DND-41 (cell line): ENCODE measurements around the gene MB.

Experiments
- ATAC-seq: fragments of 200-7000 bp; cut with Tn5 transposase; 3 replicates; pipeline ENCODE4 v1.9.1; 2021; ENCODE audit warnings: low read depth; ENCODE audit not compliant: insufficient read depth
- DNase-seq: peaks from one replicate; pipeline ENCODE4 v3.0.0-alpha.2; 2020
- H2AFZ ChIP-seq: 2 replicates; pipeline ENCODE4 v1.6.0; 2012; ENCODE audit warnings: low read depth, low read length
- H3K27ac ChIP-seq: 2 replicates; pipeline ENCODE4 v1.5.1; 2012; ENCODE audit warnings: low read length, inconsistent platforms
- H3K27me3 ChIP-seq: fragments of 200-600 bp; sonication (generic); 2 replicates; pipeline ENCODE4 v1.6.0; 2012; ENCODE audit warnings: low read length, mild to moderate bottlenecking, inconsistent platforms; ENCODE audit not compliant: insufficient read depth, poor library complexity
- H3K36me3 ChIP-seq: 2 replicates; pipeline ENCODE4 v1.5.1; 2012; ENCODE audit warnings: low read length, inconsistent platforms; ENCODE audit not compliant: insufficient read depth
- H3K4me1 ChIP-seq: 2 replicates; pipeline ENCODE4 v1.5.1; 2012; ENCODE audit warnings: mild to moderate bottlenecking, low read length; ENCODE audit not compliant: insufficient read depth
- H3K4me2 ChIP-seq: 2 replicates; pipeline ENCODE4 v1.6.0; 2012; ENCODE audit warnings: mild to moderate bottlenecking, moderate library complexity, low read length, inconsistent platforms; ENCODE audit not compliant: insufficient read depth
- H3K4me3 ChIP-seq, 2 experiments: fragments of 200-600 bp in 1 of 2; shearing (Covaris generic) in 1 of 2; 2 replicates each; pipeline ENCODE4 v1.5.1; 2012 to 2016; ENCODE audit warnings: inconsistent platforms in 2 of 2, low read length in 2 of 2, mild to moderate bottlenecking in 2 of 2, low read depth in 1 of 2, moderate library complexity in 1 of 2
- H3K79me2 ChIP-seq: 2 replicates; pipeline ENCODE4 v1.6.0; 2012; ENCODE audit warnings: low read length, inconsistent platforms; ENCODE audit not compliant: insufficient read depth
- H3K9ac ChIP-seq: 2 replicates; pipeline ENCODE4 v1.6.0; 2012; ENCODE audit warnings: low read depth, mild to moderate bottlenecking, inconsistent platforms, low read length, moderate library complexity
- H3K9me3 ChIP-seq: 2 replicates; pipeline ENCODE4 v1.5.1; 2012; ENCODE audit warnings: low read length, moderate library complexity, mild to moderate bottlenecking, inconsistent platforms; ENCODE audit not compliant: insufficient read depth, severe bottlenecking
- H4K20me1 ChIP-seq: 2 replicates; pipeline ENCODE4 v1.6.0; 2012; ENCODE audit warnings: low read length; ENCODE audit not compliant: insufficient read depth
- EZH2 ChIP-seq: IDR thresholded peaks from 3 replicates; pipeline ENCODE4 v1.6.1; 2012; ENCODE audit warnings: borderline replicate concordance, low read depth, mild to moderate bottlenecking, moderate library complexity, low read length, inconsistent platforms; ENCODE audit not compliant: severe bottlenecking
- TF ChIP-seq, protein P1 (sequence below): IDR thresholded peaks from 2 replicates; pipeline ENCODE4 v1.5.1; 2012; ENCODE audit warnings: borderline replicate concordance, low read length, moderate library complexity, mild to moderate bottlenecking; ENCODE audit not compliant: poor library complexity, severe bottlenecking; ENCODE audit errors: extremely low read depth

MB gene

DNA sequence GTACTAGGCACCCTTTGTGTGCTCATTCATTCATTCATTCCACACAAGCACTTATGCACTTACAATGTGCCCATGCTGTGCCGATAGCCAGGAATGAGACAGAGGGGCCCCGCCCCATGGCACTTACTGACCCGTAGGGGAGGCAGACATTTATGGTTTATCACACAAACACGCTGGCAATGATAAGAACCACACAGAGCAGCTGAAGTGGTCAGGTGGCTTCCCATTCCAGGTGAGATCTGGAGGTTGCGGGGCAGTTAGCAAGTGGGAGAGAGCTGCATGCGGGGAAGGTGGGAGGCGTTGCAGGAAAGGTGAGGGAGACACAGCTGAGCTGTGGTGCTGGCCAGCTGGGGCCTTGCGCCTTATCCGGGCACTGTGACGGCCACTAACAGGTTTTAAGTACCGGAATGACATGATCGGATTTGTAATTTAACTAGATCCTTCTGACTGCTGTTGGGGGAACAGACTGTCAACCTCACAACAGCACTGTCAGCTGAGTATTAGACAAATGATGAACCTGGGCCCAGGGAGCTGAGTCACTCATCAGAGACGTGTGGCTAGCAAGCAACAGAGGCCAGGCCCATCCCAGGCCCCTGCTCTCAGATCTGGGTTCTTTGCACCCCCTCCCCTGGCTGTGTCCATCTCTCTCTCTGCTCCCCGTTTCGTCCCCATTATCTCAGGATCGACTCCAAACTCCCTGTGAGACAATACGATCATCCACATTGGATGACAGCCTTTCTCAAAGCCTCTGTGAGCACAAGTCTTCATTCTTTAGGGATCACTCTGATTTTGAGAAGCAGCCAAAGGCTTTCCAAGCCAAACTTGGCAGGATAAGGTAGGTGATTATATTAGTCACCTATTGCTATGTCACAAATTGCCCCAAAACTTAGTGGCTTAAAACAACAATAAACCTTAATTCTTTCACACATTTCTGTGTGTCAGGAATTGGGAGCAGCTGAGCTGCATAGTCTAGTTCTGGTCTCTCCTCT lies 48.1 kb downstream of the MB start:
- ATAC-seq (no peak), DNase-seq (no peak)
- Histone ChIP-seq H3K4me1 (no peaks in the 10 kb centered on the region), H4K20me1 (peaks cover 7% of the 10 kb centered on the region; the same call in 1 of the 2 replicates), H3K9me3 (no peaks in the 10 kb centered on the region), H3K27ac (no peak overlapping the region), H3K79me2 (no peaks in the 10 kb centered on the region), H3K9ac (no peak overlapping the region), H3K36me3 (no peaks in the 10 kb centered on the region), H3K4me2 (no peak overlapping the region), H3K27me3 (no peaks in the 10 kb centered on the region), H2AFZ (no peak overlapping the region), H3K4me3 (no peak overlapping the region)
- TF ChIP-seq EZH2, result no peak
- TF ChIP-seq, protein P1, sequence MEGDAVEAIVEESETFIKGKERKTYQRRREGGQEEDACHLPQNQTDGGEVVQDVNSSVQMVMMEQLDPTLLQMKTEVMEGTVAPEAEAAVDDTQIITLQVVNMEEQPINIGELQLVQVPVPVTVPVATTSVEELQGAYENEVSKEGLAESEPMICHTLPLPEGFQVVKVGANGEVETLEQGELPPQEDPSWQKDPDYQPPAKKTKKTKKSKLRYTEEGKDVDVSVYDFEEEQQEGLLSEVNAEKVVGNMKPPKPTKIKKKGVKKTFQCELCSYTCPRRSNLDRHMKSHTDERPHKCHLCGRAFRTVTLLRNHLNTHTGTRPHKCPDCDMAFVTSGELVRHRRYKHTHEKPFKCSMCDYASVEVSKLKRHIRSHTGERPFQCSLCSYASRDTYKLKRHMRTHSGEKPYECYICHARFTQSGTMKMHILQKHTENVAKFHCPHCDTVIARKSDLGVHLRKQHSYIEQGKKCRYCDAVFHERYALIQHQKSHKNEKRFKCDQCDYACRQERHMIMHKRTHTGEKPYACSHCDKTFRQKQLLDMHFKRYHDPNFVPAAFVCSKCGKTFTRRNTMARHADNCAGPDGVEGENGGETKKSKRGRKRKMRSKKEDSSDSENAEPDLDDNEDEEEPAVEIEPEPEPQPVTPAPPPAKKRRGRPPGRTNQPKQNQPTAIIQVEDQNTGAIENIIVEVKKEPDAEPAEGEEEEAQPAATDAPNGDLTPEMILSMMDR, result no peak

DNA sequence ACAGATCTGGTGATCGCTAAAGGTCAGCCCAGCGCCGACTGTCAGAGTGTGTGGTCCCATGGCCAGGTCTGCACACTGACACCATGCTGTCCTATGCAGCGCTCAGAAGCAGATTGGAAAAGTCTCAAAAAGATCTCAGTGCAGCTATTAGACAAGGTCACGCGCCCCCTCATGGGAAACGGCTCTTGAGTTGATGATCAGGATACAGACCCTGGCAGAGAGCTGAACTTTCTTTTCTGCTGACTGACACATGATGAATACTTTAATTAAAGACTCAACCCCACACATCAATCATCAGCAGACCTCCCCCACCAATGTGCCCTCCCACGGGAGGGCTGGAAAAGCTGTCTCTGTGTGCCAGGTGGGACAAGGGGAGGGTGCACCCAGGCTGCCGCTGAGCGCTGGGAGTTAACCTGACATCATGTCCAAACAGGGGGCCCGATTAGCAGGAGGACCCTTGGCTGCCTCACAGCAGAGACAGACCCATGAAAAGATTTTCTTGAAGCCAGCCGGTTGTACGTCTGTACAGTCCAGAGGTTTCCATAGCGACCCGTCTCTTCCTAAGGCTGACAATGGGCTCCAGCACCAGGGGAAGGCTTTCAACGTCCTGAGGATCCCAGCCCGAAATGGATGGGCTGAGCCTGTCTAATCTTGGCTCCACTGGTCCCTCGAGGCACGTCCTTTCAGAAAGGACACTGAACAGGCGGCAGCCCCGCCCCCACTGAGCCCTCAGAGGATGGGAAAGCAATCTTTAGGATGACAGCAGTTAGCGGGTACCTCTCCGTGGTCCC lies 49.6 kb downstream of the MB start:
- no peak overlapping the region for H3K4me2 ChIP-seq
- H3K27me3 ChIP-seq, result no peaks in the 10 kb centered on the region
- DNase-seq (no peak), ATAC-seq (no peak)
- no peak overlapping the region for H3K27ac ChIP-seq
- no peaks in the 10 kb centered on the region for H3K4me1 ChIP-seq
- TF ChIP-seq, protein P1, result no peak
- TF ChIP-seq EZH2, result no peak
- no peaks in the 10 kb centered on the region for H3K79me2 ChIP-seq
- H4K20me1 ChIP-seq, result peaks cover 7% of the 10 kb centered on the region; the same call in 1 of the 2 replicates
- H3K4me3 ChIP-seq, result no peak overlapping the region
- no peak overlapping the region for H2AFZ ChIP-seq
- H3K36me3 ChIP-seq, result no peaks in the 10 kb centered on the region
- no peak overlapping the region for H3K9ac ChIP-seq
- H3K9me3 ChIP-seq, result no peaks in the 10 kb centered on the region

DNA sequence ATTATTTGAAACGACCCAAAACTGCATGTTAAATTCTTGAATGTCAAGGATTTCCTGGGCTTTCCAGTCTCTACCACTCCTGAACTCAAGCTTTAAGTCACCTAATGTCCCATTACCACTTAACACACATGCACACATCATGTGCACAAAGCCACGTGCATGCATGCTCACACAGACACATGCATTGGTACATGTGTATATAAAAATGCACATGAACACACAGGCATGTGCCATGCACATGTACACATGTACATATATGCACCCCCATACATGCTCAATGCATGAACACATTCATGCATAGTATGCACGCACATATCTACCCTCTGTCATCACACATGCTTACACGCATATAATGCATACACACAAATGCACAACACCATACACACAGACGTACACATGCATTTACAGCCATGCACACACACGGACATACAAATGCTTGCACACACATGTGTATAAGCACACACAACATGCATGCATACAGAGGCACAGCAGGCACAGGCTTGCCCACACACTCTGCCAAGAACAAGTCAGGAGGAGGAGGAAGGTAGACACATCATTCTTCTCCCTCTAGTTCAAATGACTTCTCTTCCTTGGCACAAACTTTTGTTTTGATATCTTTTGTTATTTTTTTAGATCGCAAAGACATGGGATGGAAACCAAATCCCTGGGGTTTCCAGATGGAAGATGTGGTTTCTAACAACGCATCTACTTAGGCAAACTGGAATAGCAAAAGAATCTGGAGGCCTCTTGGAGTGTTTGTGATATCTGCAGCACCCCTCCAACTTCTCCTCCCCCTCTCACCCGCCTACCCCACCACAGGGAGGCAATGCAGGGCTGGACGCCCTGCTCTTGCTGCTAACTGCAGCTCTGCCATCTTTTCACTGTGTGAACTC lies 51.9 kb downstream of the MB start:
- H2AFZ ChIP-seq, result no peak overlapping the region
- no peaks in the 10 kb centered on the region for H3K4me1 ChIP-seq

More for the DNA sequence above, 51.9 kb downstream of the MB start:
- ATAC-seq, result no peak
- H3K79me2 ChIP-seq, result no peaks in the 10 kb centered on the region
- H3K36me3 ChIP-seq, result no peaks in the 10 kb centered on the region
- no peak overlapping the region for H3K9ac ChIP-seq
- H3K27ac ChIP-seq, result no peak overlapping the region
- no peak overlapping the region for H3K4me3 ChIP-seq
- no peaks in the 10 kb centered on the region for H3K27me3 ChIP-seq
- H3K4me2 ChIP-seq, result no peak overlapping the region
- TF ChIP-seq, protein P1, result no peak
- no peak for TF ChIP-seq EZH2
- DNase-seq, result no peak
- no peaks in the 10 kb centered on the region for H3K9me3 ChIP-seq
- peaks cover 7% of the 10 kb centered on the region; the same call in 1 of the 2 replicates for H4K20me1 ChIP-seq
